IMR-90 (cell line): ENCODE results near the gene DGKD. TPM values are rescaled to one million over a fixed set of nuclear protein-coding genes. Genes with fewer than 3 reads are reported as not detected.

Source experiments
- ATAC-seq: fragments of 200-7000 bp; cut with Tn5 transposase; 2 replicates; pipeline ENCODE4 v1.9.1; 2020; ENCODE audit warnings: low read depth, mild to moderate bottlenecking, moderate library complexity
- BruUV-seq: library from RNA; stranded (reverse); fragments of 400-500 nt; replicated peaks from 2 replicates; lab custom pipeline; 2021; lab: Mats Ljungman, UMichigan
- CTCF ChIA-PET: fragments of 300-600 bp; formaldehyde crosslinking; extraction: SDS; loops from one replicate; lab custom pipeline; 2021; ENCODE audit warnings: antibody characterized with exemption; lab: Yijun Ruan, JAX
- POLR2A ChIA-PET: fragments of 300-600 bp; sonication (Branson Sonifier 250); formaldehyde crosslinking; loops from one replicate; lab custom pipeline; 2022; ENCODE audit warnings: antibody characterized with exemption; ENCODE audit not compliant: unreplicated experiment; lab: Charles Lee
- DNase-seq: peaks from one replicate; pipeline ENCODE4 v3.0.0; 2013
- H2AFZ ChIP-seq: replicated peaks from 2 replicates; pipeline ENCODE3; 2013; ENCODE audit warnings: low read length, mild to moderate bottlenecking; ENCODE audit not compliant: poor library complexity
- H2AK5ac ChIP-seq: 2 replicates; pipeline ENCODE4 v1.6.1; 2013; ENCODE audit warnings: low read depth, low read length, inconsistent platforms
- H2AK9ac ChIP-seq: replicated peaks from 2 replicates; pipeline ENCODE3; 2013; ENCODE audit warnings: mild to moderate bottlenecking, low read depth, low read length, moderate library complexity; ENCODE audit not compliant: poor library complexity
- H2BK120ac ChIP-seq: 2 replicates; pipeline ENCODE4 v1.6.1; 2013; ENCODE audit warnings: low read depth, low read length, inconsistent platforms
- H2BK15ac ChIP-seq: 3 replicates; pipeline ENCODE4 v1.6.1; 2013; ENCODE audit warnings: low read depth, low read length, inconsistent platforms
- H2BK20ac ChIP-seq: 2 replicates; pipeline ENCODE4 v1.6.1; 2013; ENCODE audit warnings: low read depth, mild to moderate bottlenecking, inconsistent platforms, low read length, moderate library complexity
- H2BK5ac ChIP-seq: 2 replicates; pipeline ENCODE4 v1.6.1; 2013; ENCODE audit warnings: mild to moderate bottlenecking, low read depth, low read length, inconsistent platforms; ENCODE audit not compliant: poor library complexity, severe bottlenecking
- H3K14ac ChIP-seq: replicated peaks from 2 replicates; pipeline ENCODE4 v1.6.1; 2013; ENCODE audit warnings: low read depth, low read length, inconsistent platforms
- H3K18ac ChIP-seq: 2 replicates; pipeline ENCODE4 v1.6.1; 2013; ENCODE audit warnings: low read depth, low read length, control low read depth
- H3K23ac ChIP-seq: 2 replicates; pipeline ENCODE4 v1.6.1; 2013; ENCODE audit warnings: low read depth, low read length, inconsistent platforms
- H3K27ac ChIP-seq: 2 replicates; pipeline ENCODE4 v1.5.1; 2013; ENCODE audit warnings: mild to moderate bottlenecking, control low read depth, low read length; ENCODE audit not compliant: insufficient read depth
- H3K27me3 ChIP-seq: 2 replicates; pipeline ENCODE4 v1.6.1; 2013; ENCODE audit warnings: low read length; ENCODE audit not compliant: control insufficient read depth, insufficient read depth
- H3K36me3 ChIP-seq: 2 replicates; pipeline ENCODE4 v1.6.1; 2013; ENCODE audit warnings: low read length, mixed read lengths; ENCODE audit not compliant: control insufficient read depth, insufficient read depth
- H3K4ac ChIP-seq: 2 replicates; pipeline ENCODE4 v1.6.1; 2013; ENCODE audit warnings: low read depth, low read length, inconsistent platforms
- H3K4me1 ChIP-seq: 2 replicates; pipeline ENCODE4 v1.6.1; 2013; ENCODE audit warnings: low read length, mixed read lengths; ENCODE audit not compliant: control insufficient read depth, insufficient read depth
- H3K4me2 ChIP-seq: 2 replicates; pipeline ENCODE4 v1.6.1; 2013; ENCODE audit warnings: low read depth, mild to moderate bottlenecking, control low read depth, low read length, moderate library complexity
- H3K4me3 ChIP-seq: 2 replicates; pipeline ENCODE4 v1.5.1; 2013; ENCODE audit warnings: low read depth, mild to moderate bottlenecking, control low read depth, low read length, moderate library complexity; ENCODE audit not compliant: insufficient read depth
- H3K56ac ChIP-seq: 2 replicates; pipeline ENCODE4 v1.6.1; 2013; ENCODE audit warnings: low read length, inconsistent platforms; ENCODE audit not compliant: insufficient read depth; ENCODE audit errors: extremely low read depth
- H3K79me1 ChIP-seq, 2 experiments: 2 replicates each; pipeline ENCODE4 v1.6.1; 2013; ENCODE audit warnings: low read length in 2 of 2, inconsistent platforms in 1 of 2, low read depth in 1 of 2
- H3K9ac ChIP-seq: 2 replicates; pipeline ENCODE4 v1.6.1; 2013; ENCODE audit warnings: low read depth, low read length, control low read depth
- H3K9me1 ChIP-seq: 2 replicates; pipeline ENCODE4 v1.6.1; 2013; ENCODE audit warnings: low read length, inconsistent platforms; ENCODE audit not compliant: insufficient read depth
- H3K9me3 ChIP-seq: 2 replicates; pipeline ENCODE4 v1.6.1; 2013; ENCODE audit warnings: low read length; ENCODE audit not compliant: control insufficient read depth, insufficient read depth
- H4K20me1 ChIP-seq: 2 replicates; pipeline ENCODE4 v1.6.1; 2013; ENCODE audit warnings: low read length, inconsistent platforms; ENCODE audit not compliant: insufficient read depth
- H4K5ac ChIP-seq: 2 replicates; pipeline ENCODE4 v1.6.1; 2013; ENCODE audit warnings: mild to moderate bottlenecking, low read depth, low read length, control low read depth
- H4K8ac ChIP-seq, 2 experiments: 2 replicates each; pipeline ENCODE4 v1.6.1; 2013; ENCODE audit warnings: low read depth in 2 of 2, low read length in 2 of 2, control low read depth in 1 of 2, inconsistent platforms in 1 of 2
- H4K91ac ChIP-seq: 2 replicates; pipeline ENCODE4 v1.6.1; 2013; ENCODE audit warnings: low read depth, low read length, inconsistent platforms; ENCODE audit not compliant: insufficient read depth
- BHLHE40 ChIP-seq: fragments of 150-350 bp; IDR thresholded peaks from 2 replicates; pipeline ENCODE4 v1.6.1; 2016; ENCODE audit warnings: mild to moderate bottlenecking, low read depth, low read length
- MAFK ChIP-seq: IDR thresholded peaks from 2 replicates; pipeline ENCODE4 v1.6.1; 2012; ENCODE audit warnings: low read depth, low read length, improper control_type of control experiment
- MAZ ChIP-seq: IDR thresholded peaks from 2 replicates; pipeline ENCODE4 v1.6.1; 2012; ENCODE audit warnings: low read depth, mild to moderate bottlenecking, low read length, improper control_type of control experiment, moderate library complexity, borderline replicate concordance
- NFE2L2 ChIP-seq: fragments of 150-350 bp; IDR thresholded peaks from 2 replicates; pipeline ENCODE4 v1.6.1; 2016; ENCODE audit warnings: low read depth, mild to moderate bottlenecking, low read length
- POLR2A ChIP-seq: IDR thresholded peaks from 2 replicates; pipeline ENCODE4 v1.6.1; 2012; ENCODE audit warnings: mild to moderate bottlenecking, low read depth, low read length
- RFX5 ChIP-seq: IDR thresholded peaks from 2 replicates; pipeline ENCODE4 v1.8.0; 2012; ENCODE audit warnings: low read depth, mild to moderate bottlenecking, low read length, moderate library complexity
- USF2 ChIP-seq: fragments of 150-350 bp; IDR thresholded peaks from 2 replicates; pipeline ENCODE4 v1.6.1; 2017; ENCODE audit warnings: mild to moderate bottlenecking, antibody characterized with exemption, low read length, low read depth
- WGBS, 2 experiments: methylation state at CpG; one replicate each; pipeline versions ENCODE4 v1.1.5 to v1.1.7; 2013; ENCODE audit warnings: missing lambda C conversion rate in 2 of 2; ENCODE audit not compliant: insufficient read length in 1 of 2; ENCODE audit errors: extremely low coverage in 2 of 2; 5-methylcytosine and 5-hydroxymethylcytosine counted together
- dilution Hi-C: fragments of 300-500 bp; cut with HindIII; formaldehyde crosslinking; loops from one replicate; pipeline ENCODE4 v1.14.3; 2018; ENCODE audit warnings: low sequenced_read_pairs; ENCODE audit not compliant: unreplicated experiment
- in situ Hi-C: fragments of 300-500 bp; cut with MboI; formaldehyde crosslinking; loops from 3 replicates; pipeline ENCODE4 v1.14.3; 2019; ENCODE audit warnings: low sequenced_read_pairs, inconsistent platforms, mixed read lengths
- intact Hi-C: fragments of 100-400 bp; cut with micrococcal nuclease; formaldehyde crosslinking; loops from 2 replicates; pipeline ENCODE4 v1.10.0; 2022
- polyA plus RNA-seq, 3 experiments: library from polyadenylated mRNA; depleted of rRNA; stranded (reverse); fragments of >200 nt; gene quantifications; 2 replicates each; pipeline ENCODE4 v1.2.3, GENCODE V29; 2012; ENCODE audit warnings: low replicate concordance in 1 of 3
- total RNA-seq: library from RNA; depleted of rRNA; stranded (reverse); fragments of >200 nt; gene quantifications from 2 replicates; pipeline ENCODE4 v1.2.3, GENCODE V29; 2012

DGKD gene
- total and polyA plus RNA-seq, 2 of the 4 experiments (the other 2 are of a cell fraction) = 6.5 to 10.1 TPM

GRCh38 chr2:233434666-233435330 is 80.5 kb downstream of the DGKD start:
- H3K79me1 ChIP-seq = peaks cover 0 to 5% of the 10 kb centered on the region in 2 experiments; a peak in 1 of 4 replicates
- BruUV-seq = no TSS peak
- H4K20me1 ChIP-seq = no peaks in the 10 kb centered on the region
- H4K5ac ChIP-seq = no peak overlapping the region
- H2BK5ac ChIP-seq = no peak overlapping the region
- WGBS, 2 experiments = 86% methylated on average over 9 of the region's 18 CpGs; no CpG with 5 or more reads in 1 of the 2 experiments
- H3K23ac ChIP-seq = no peak overlapping the region
- dilution Hi-C loops (no loop called here), in situ Hi-C loops (no loop called here), intact Hi-C loops (no loop called here)
- no peak overlapping the region for H3K4me2 ChIP-seq
- H3K9me3 ChIP-seq = no peaks in the 10 kb centered on the region
- H3K27me3 ChIP-seq = no peaks in the 10 kb centered on the region
- ChIA-PET CTCF (no interaction called here), POLR2A (no interaction called here)
- H3K4ac ChIP-seq = no peak overlapping the region
- DNase-seq = no peak
- H2BK15ac ChIP-seq = no peak overlapping the region
- H3K36me3 ChIP-seq = peaks cover 26% of the 10 kb centered on the region
- no peak overlapping the region for H3K4me3 ChIP-seq
- no peak overlapping the region for H3K27ac ChIP-seq
- H2AK9ac ChIP-seq = no peak overlapping the region
- no peak overlapping the region for H2BK20ac ChIP-seq
- no peak overlapping the region for H2AK5ac ChIP-seq
- H4K91ac ChIP-seq = no peak overlapping the region
- H2BK120ac ChIP-seq = no peak overlapping the region
- H3K9ac ChIP-seq = no peak overlapping the region
- ATAC-seq = no peak
- H3K56ac ChIP-seq = no peak overlapping the region
- no peak overlapping the region for H3K14ac ChIP-seq
- no peak for TF ChIP-seq MAFK
- no peak for TF ChIP-seq USF2
- TF ChIP-seq NFE2L2 = no peak
- no peak for TF ChIP-seq MAZ
- TF ChIP-seq BHLHE40 = no peak
- TF ChIP-seq POLR2A = no peak
- no peak for TF ChIP-seq RFX5
- H4K8ac ChIP-seq = no peak overlapping the region
- H3K4me1 ChIP-seq = peaks cover 2% of the 10 kb centered on the region; the same call in 1 of the 2 replicates
- no peak overlapping the region for H3K18ac ChIP-seq
- H2AFZ ChIP-seq = no peak overlapping the region
- peaks cover 5% of the 10 kb centered on the region; the same call in 1 of the 2 replicates for H3K9me1 ChIP-seq
